HG03460 (cell line): ENCODE measurements around the gene RPL23.
"Not testable (repeated sequence)": the region's sequence is repeated elsewhere in the genome, so short reads cannot be mapped to it uniquely, and the experiment has no call there.

ENCODE experiments used
- ATAC-seq: cut with Tn5 transposase; IDR thresholded peaks from one replicate; pipeline ENCODE4 v1.9.1; 2021; ENCODE audit not compliant: unreplicated experiment

Gene RPL23

GRCh38 chr17:38868817-38869525, 15.4 kb upstream of the RPL23 start:
- peak; percentile 33 for ATAC-seq

GRCh38 chr17:38867968-38868816, 14.7 kb upstream of the RPL23 start:
- ATAC-seq = no peak

- ATAC-seq = no peak
These were observed 13.9 kb upstream of the RPL23 start for GRCh38 chr17:38867179-38867967.

- ATAC-seq = no peak
These were observed 11.3 kb upstream of the RPL23 start for GRCh38 chr17:38864636-38865398.

- ATAC-seq = no peak
These were observed 7.9 kb upstream of the RPL23 start for GRCh38 chr17:38861399-38861843.

- no peak for ATAC-seq
These were observed 3.8 kb upstream of the RPL23 start for GRCh38 chr17:38857271-38857670.

- ATAC-seq = not testable (repeated sequence)
These were observed 1.7 kb upstream of the RPL23 start for GRCh38 chr17:38855101-38855714.

- ATAC-seq = no peak
These were observed 690 bp downstream of the RPL23 start for GRCh38 chr17:38852771-38853291.

GRCh38 chr17:38851434-38851833, 2.1 kb downstream of the RPL23 start:
- ATAC-seq = no peak

GRCh38 chr17:38850374-38850773, 3.1 kb downstream of the RPL23 start:
- no peak for ATAC-seq

GRCh38 chr17:38848939-38849605, 4.4 kb downstream of the RPL23 start:
- no peak for ATAC-seq

GRCh38 chr17:38848557-38848891, 5.0 kb downstream of the RPL23 start:
- ATAC-seq = no peak

GRCh38 chr17:38844261-38844757, 9.2 kb downstream of the RPL23 start:
- ATAC-seq = no peak

GRCh38 chr17:38825762-38826247, 27.7 kb downstream of the RPL23 start:
- no peak for ATAC-seq

GRCh38 chr17:38824899-38825761, 28.4 kb downstream of the RPL23 start, which contains the start of gene CWC25:
Gene CWC25 (minus strand): TSS chr17:38825321. CDS start chr17:38825183, 138 bp downstream.
- ATAC-seq = peak; percentile 72

- ATAC-seq = no peak
These were observed 37.8 kb downstream of the RPL23 start for GRCh38 chr17:38815576-38816193.

GRCh38 chr17:38809828-38810227, 43.7 kb downstream of the RPL23 start:
- no peak for ATAC-seq
